H1 (cell line): ENCODE measurements around the gene EGR4. TPM values are rescaled to one million over a fixed set of nuclear protein-coding genes. Genes with fewer than 3 reads are reported as not detected.

Experiments used
- CTCF ChIA-PET: fragments of 300-600 bp; sonication (Branson Sonifier 250); formaldehyde crosslinking; loops from one replicate; lab custom pipeline; 2021; ENCODE audit not compliant: partially characterized antibody; lab: Charles Lee
- POLR2A ChIA-PET: fragments of 300-600 bp; sonication (Branson Sonifier 250); formaldehyde crosslinking; loops from one replicate; lab custom pipeline; 2021; ENCODE audit warnings: inconsistent platforms; ENCODE audit not compliant: partially characterized antibody; lab: Charles Lee
- DNase-seq, 2 experiments: peaks; one replicate each; pipeline versions ENCODE4 v3.0.0 to v3.0.0-alpha.2; 2010 to 2022; ENCODE audit warnings: low spot score in 2 of 2, low read depth in 1 of 2, mixed read lengths in 1 of 2
- FAIRE-seq: peaks from 2 replicates; lab custom pipeline; 2011; peaks lifted over from hg19 to GRCh38; lab: Jason Lieb, UNC
- H2AFZ ChIP-seq: 2 replicates; pipeline ENCODE4 v1.8.1; 2012; ENCODE audit warnings: low read length, inconsistent platforms
- H2AK5ac ChIP-seq: 2 replicates; pipeline ENCODE4 v1.6.1; 2013; ENCODE audit warnings: low read depth, low read length
- H2BK120ac ChIP-seq: replicated peaks from 2 replicates; pipeline ENCODE3; 2013; ENCODE audit warnings: low read depth, low read length, inconsistent platforms
- H2BK12ac ChIP-seq: 2 replicates; pipeline ENCODE4 v1.6.1; 2013; ENCODE audit warnings: low read depth, low read length
- H2BK15ac ChIP-seq: 2 replicates; pipeline ENCODE4 v1.6.1; 2013; ENCODE audit warnings: low read length
- H2BK20ac ChIP-seq: 2 replicates; pipeline ENCODE4 v1.6.1; 2013; ENCODE audit warnings: low read length
- H2BK5ac ChIP-seq: 2 replicates; pipeline ENCODE4 v1.6.1; 2013; ENCODE audit warnings: low read depth, low read length
- H3K14ac ChIP-seq: 2 replicates; pipeline ENCODE4 v1.6.1; 2013; ENCODE audit warnings: inconsistent platforms; ENCODE audit not compliant: insufficient read length
- H3K18ac ChIP-seq: 2 replicates; pipeline ENCODE4 v1.6.1; 2013; ENCODE audit warnings: low read length; ENCODE audit errors: extremely low read depth
- H3K23ac ChIP-seq: 2 replicates; pipeline ENCODE4 v1.6.1; 2013; ENCODE audit warnings: inconsistent platforms; ENCODE audit not compliant: insufficient read length
- H3K23me2 ChIP-seq: 2 replicates; pipeline ENCODE4 v1.6.1; 2013; ENCODE audit warnings: low read depth, low read length
- H3K27ac ChIP-seq: 2 replicates; pipeline ENCODE4 v1.6.1; 2011; ENCODE audit warnings: low read depth, low read length, inconsistent platforms
- H3K27me3 ChIP-seq, 4 experiments: replicated peaks in 1 of 4; 1 replicate in 1 of 4; 2 replicates in 3 of 4; pipeline versions ENCODE4 v1.6.1 to v1.8.1; 2011 to 2013; ENCODE audit warnings: low read length in 3 of 4, mild to moderate bottlenecking in 3 of 4, inconsistent platforms in 2 of 4, mixed read lengths in 2 of 4, moderate library complexity in 1 of 4; ENCODE audit not compliant: control insufficient read depth in 3 of 4, insufficient read depth in 3 of 4; ENCODE audit errors: extremely low read depth in 1 of 4
- H3K36me3 ChIP-seq, 4 experiments: 2 replicates each; pipeline versions ENCODE4 v1.6.1 to v1.8.1; 2011 to 2013; ENCODE audit warnings: mild to moderate bottlenecking in 4 of 4, low read length in 3 of 4, moderate library complexity in 2 of 4, control low read depth in 1 of 4, inconsistent platforms in 1 of 4; ENCODE audit not compliant: insufficient read depth in 4 of 4, control insufficient read depth in 2 of 4
- H3K4ac ChIP-seq: replicated peaks from 2 replicates; pipeline ENCODE3; 2013; ENCODE audit warnings: low read length, low read depth, mixed read lengths, inconsistent platforms; ENCODE audit not compliant: insufficient read length
- H3K4me1 ChIP-seq, 4 experiments: replicated peaks in 1 of 4; 1 replicate in 1 of 4; 2 replicates in 3 of 4; pipeline versions ENCODE4 v1.6.1 to v1.8.1; 2011 to 2013; ENCODE audit warnings: low read length in 3 of 4, inconsistent platforms in 2 of 4, mixed read lengths in 1 of 4; ENCODE audit not compliant: insufficient read depth in 4 of 4, control insufficient read depth in 3 of 4
- H3K4me2 ChIP-seq, 2 experiments: 2 replicates each; pipeline versions ENCODE4 v1.6.1 to v1.8.1; 2011 to 2013; ENCODE audit warnings: low read depth in 2 of 2, low read length in 2 of 2, control low read depth in 1 of 2, inconsistent platforms in 1 of 2, mild to moderate bottlenecking in 1 of 2; ENCODE audit not compliant: insufficient read depth in 1 of 2
- H3K4me3 ChIP-seq, 4 experiments: fragments of 200-600, 300-600 bp in 1 of 4; sonication (generic), shearing (Covaris generic), sonication (Bioruptor Twin) in 1 of 4; 2 replicates each; pipeline versions ENCODE4 v1.5.1 to v1.8.1; 2011 to 2016; ENCODE audit warnings: low read length in 4 of 4, low read depth in 3 of 4, control low read depth in 2 of 4, inconsistent platforms in 2 of 4, mild to moderate bottlenecking in 2 of 4, mixed read lengths in 1 of 4, moderate library complexity in 1 of 4; ENCODE audit not compliant: insufficient read depth in 2 of 4; ENCODE audit errors: extremely low read depth in 1 of 4
- H3K56ac ChIP-seq: replicated peaks from 2 replicates; pipeline ENCODE3; 2013; ENCODE audit warnings: low read depth, mild to moderate bottlenecking, mixed read lengths, low read length, inconsistent platforms; ENCODE audit not compliant: insufficient read length
- H3K79me1 ChIP-seq: 2 replicates; pipeline ENCODE4 v1.6.1; 2013; ENCODE audit warnings: low read depth, low read length, control low read depth
- H3K79me2 ChIP-seq, 2 experiments: 2 replicates each; pipeline versions ENCODE4 v1.6.1 to v1.8.1; 2012 to 2013; ENCODE audit warnings: low read length in 2 of 2, mild to moderate bottlenecking in 2 of 2, inconsistent platforms in 1 of 2; ENCODE audit not compliant: insufficient read depth in 2 of 2, control insufficient read depth in 1 of 2
- H3K9ac ChIP-seq, 4 experiments: replicated peaks in 1 of 4; 1 replicate in 1 of 4; 2 replicates in 3 of 4; pipeline versions ENCODE4 v1.6.1 to v1.8.1; 2011 to 2013; ENCODE audit warnings: low read depth in 3 of 4, low read length in 3 of 4, control low read depth in 2 of 4, mild to moderate bottlenecking in 2 of 4, moderate library complexity in 2 of 4, inconsistent platforms in 1 of 4; ENCODE audit errors: extremely low read depth in 1 of 4
- H3K9me3 ChIP-seq, 2 experiments: 2 replicates each; pipeline versions ENCODE4 v1.6.1 to v1.8.1; 2012 to 2013; ENCODE audit warnings: mild to moderate bottlenecking in 2 of 2, moderate library complexity in 2 of 2, control low read depth in 1 of 2, inconsistent platforms in 1 of 2, low read depth in 1 of 2, low read length in 1 of 2, mixed read lengths in 1 of 2; ENCODE audit not compliant: insufficient read depth in 2 of 2
- H4K20me1 ChIP-seq, 2 experiments: replicated peaks in 1 of 2; 2 replicates each; pipeline versions ENCODE3 to v1.8.1; 2011 to 2013; ENCODE audit warnings: inconsistent platforms in 2 of 2, low read length in 2 of 2, mild to moderate bottlenecking in 1 of 2; ENCODE audit not compliant: insufficient read depth in 2 of 2, control insufficient read depth in 1 of 2
- H4K5ac ChIP-seq: 2 replicates; pipeline ENCODE4 v1.6.1; 2013; ENCODE audit warnings: low read length, low read depth, mixed read lengths, inconsistent platforms; ENCODE audit not compliant: insufficient read length
- H4K8ac ChIP-seq: 2 replicates; pipeline ENCODE4 v1.8.0; 2013; ENCODE audit warnings: mild to moderate bottlenecking, moderate library complexity, low read length, inconsistent platforms; ENCODE audit not compliant: insufficient read depth; ENCODE audit errors: extremely low read depth
- H4K91ac ChIP-seq: replicated peaks from 2 replicates; pipeline ENCODE3; 2013; ENCODE audit warnings: low read length, mixed read lengths, inconsistent platforms; ENCODE audit not compliant: insufficient read length
- CBX5 ChIP-seq: fragments of 300-800, 300-1000 bp; sonication (generic); IDR thresholded peaks from 2 replicates; pipeline ENCODE4 v1.7.1; 2016; ENCODE audit warnings: antibody characterized with exemption, low read length, low read depth
- CHD1 ChIP-seq: IDR thresholded peaks from 2 replicates; pipeline ENCODE4 v1.6.1; 2012; ENCODE audit warnings: low read depth, low read length, improper control_type of control experiment
- CHD2 ChIP-seq: IDR thresholded peaks from 2 replicates; pipeline ENCODE4 v1.6.1; 2012; ENCODE audit warnings: low read length, improper control_type of control experiment
- EP300 ChIP-seq, 2 experiments: IDR thresholded peaks; 1 replicate in 1 of 2; 2 replicates in 1 of 2; pipeline ENCODE4 v1.6.1; 2011 to 2012; ENCODE audit warnings: low read depth in 2 of 2, low read length in 2 of 2, mild to moderate bottlenecking in 2 of 2, borderline replicate concordance in 1 of 2, inconsistent platforms in 1 of 2, moderate library complexity in 1 of 2
- JUND ChIP-seq: IDR thresholded peaks from 2 replicates; pipeline ENCODE4 v1.6.1; 2011; ENCODE audit warnings: mild to moderate bottlenecking, improper control_type of control experiment, low read length
- KDM4A ChIP-seq: IDR thresholded peaks from one replicate; pipeline ENCODE4 v1.7.1; 2012; ENCODE audit warnings: low read depth, mild to moderate bottlenecking, moderate library complexity, low read length, inconsistent platforms; ENCODE audit not compliant: severe bottlenecking
- PHF8 ChIP-seq: fragments of 200-600 bp; sonication (generic); conservative IDR thresholded peaks from 2 replicates; pipeline ENCODE4 v1.7.1; 2012; ENCODE audit warnings: low read depth, mild to moderate bottlenecking, inconsistent platforms, low read length, moderate library complexity
- POLR2AphosphoS5 ChIP-seq: IDR thresholded peaks from 2 replicates; pipeline ENCODE4 v1.6.1; 2011; ENCODE audit warnings: low read depth, low read length
- RAD21 ChIP-seq, 2 experiments: IDR thresholded peaks in 1 of 2; conservative IDR thresholded peaks in 1 of 2; 2 replicates each; pipeline ENCODE4 v1.6.1; 2011; ENCODE audit warnings: low read depth in 2 of 2, low read length in 2 of 2, improper control_type of control experiment in 1 of 2, inconsistent platforms in 1 of 2, mild to moderate bottlenecking in 1 of 2, moderate library complexity in 1 of 2
- SAP30 ChIP-seq: fragments of 300-600 bp; sonication (generic); IDR thresholded peaks from 2 replicates; pipeline ENCODE4 v1.7.1; 2012; ENCODE audit warnings: low read length, moderate library complexity, mild to moderate bottlenecking, inconsistent platforms; ENCODE audit not compliant: insufficient read depth, insufficient replicate concordance
- SUZ12 ChIP-seq: fragments of 200-600 bp; sonication (generic); IDR thresholded peaks from 2 replicates; pipeline ENCODE4 v1.6.1; 2012; ENCODE audit warnings: mild to moderate bottlenecking, inconsistent platforms, low read length, moderate library complexity, mixed read lengths
- WGBS, 2 experiments: shearing (Covaris generic) in 1 of 2; methylation state at CpG; one replicate each; pipeline versions ENCODE4 v1.1.6 to v1.1.7; 2013 to 2015; ENCODE audit warnings: low lambda C conversion rate in 2 of 2, mixed read lengths in 2 of 2, inconsistent platforms in 1 of 2, low coverage in 1 of 2, missing lambda C conversion rate in 1 of 2; ENCODE audit not compliant: insufficient replicate concordance in 2 of 2, insufficient coverage in 1 of 2, insufficient read length in 1 of 2; ENCODE audit errors: extremely low coverage in 1 of 2, missing lambda C conversion rate in 1 of 2; 5-methylcytosine and 5-hydroxymethylcytosine counted together
- polyA plus RNA-seq, 7 experiments: library from polyadenylated mRNA; depleted of rRNA in 3 of 7; stranded (reverse) in 5 of 7; unstranded in 2 of 7; fragments of >200 nt in 5 of 7; fragments of 200-250 nt in 2 of 7; gene quantifications; 1 replicate in 5 of 7; 2 replicates in 1 of 7; 4 replicates in 1 of 7; pipeline versions ENCODE4 v1.2.1 to v1.2.3, GENCODE V29; 2011 to 2013; ENCODE audit warnings: missing spikeins in 2 of 7, mixed read lengths in 2 of 7
- total RNA-seq: library from RNA; stranded (reverse); fragmentation: NEBNext Ultra II Directional; extraction: Animal tissue kit (Norgen Biotek cat#: 25700); gene quantifications from 2 replicates; pipeline ENCODE4 v1.2.1, GENCODE V29; 2021

Gene EGR4
- total and polyA plus RNA-seq, 2 of the 8 experiments (the other 6 are each of a cell fraction or from before 2014, with no cell fraction given): 0.20 TPM; not detected in 1

- Histone ChIP-seq H3K9ac (no peak overlapping the region), H3K79me1 (no peaks in the 10 kb centered on the region), H2BK15ac (no peak overlapping the region), H2BK5ac (no peak overlapping the region), H3K23me2 (peaks cover 8% of the 10 kb centered on the region), H4K91ac (no peak overlapping the region), H3K23ac (no peak overlapping the region), H3K4me3 (no peak overlapping the region), H3K79me2 (no peaks in the 10 kb centered on the region), H4K5ac (no peak overlapping the region), H2BK120ac (no peak overlapping the region), H2AK5ac (no peak overlapping the region), H2BK12ac (no peak overlapping the region), H3K36me3 (no peaks in the 10 kb centered on the region; a peak in 1 of 8 replicates), H3K4ac (no peak overlapping the region), H3K27ac (no peak overlapping the region), H4K8ac (no peak overlapping the region), H3K9me3 (no peaks in the 10 kb centered on the region), H3K18ac (no peak overlapping the region), H2AFZ (no peak overlapping the region), H4K20me1 (peaks cover 6% of the 10 kb centered on the region in 2 experiments), H3K56ac (no peak overlapping the region), H2BK20ac (no peak overlapping the region), H3K14ac (no peak overlapping the region), H3K4me2 (no peak overlapping the region), H3K27me3 (peaks cover 15 to 44% (median 33%) of the 10 kb centered on the region in 4 experiments), H3K4me1 (peaks cover 0 to 8% (median 2%) of the 10 kb centered on the region in 4 experiments; a peak in 4 of 7 replicates)
- TF ChIP-seq EP300 (IDR thresholded peaks at IDR 0.05; ENCODE audit: borderline replicate concordance in 1 of 2, low read depth in 2 of 2, low read length in 2 of 2): no peak
- TF ChIP-seq SUZ12: no peak
- TF ChIP-seq PHF8: no peak
- TF ChIP-seq CHD2: no peak
- TF ChIP-seq KDM4A: no peak
- TF ChIP-seq POLR2AphosphoS5: no peak
- TF ChIP-seq RAD21 (IDR thresholded peaks at IDR 0.05 in 1 of 2, conservative IDR thresholded peaks at IDR 0.05 in 1 of 2; ENCODE audit: low read depth in 2 of 2, low read length in 2 of 2): no peak
- no peak for TF ChIP-seq CBX5
- TF ChIP-seq JUND: no peak
- TF ChIP-seq CHD1: no peak
- TF ChIP-seq SAP30: no peak
- 58% methylated on average over 2 of the region's 2 CpGs; no CpG with 5 or more reads in 1 of the 2 experiments for whole genome bisulfite sequencing, 2 experiments
- FAIRE-seq (no peak), DNase-seq (no peak)
- ChIA-PET CTCF (interaction anchor here (1.0 to 1.6 kb wide), 3 partner anchors 16 to 63 kb away, joined by 3 to 4 read pairs (median 4); no protein-coding TSS in a partner anchor), POLR2A (no interaction called here)
Measured at GRCh38 chr2:73297151-73297559, 3.8 kb upstream of the EGR4 start.
